Activated B cell treated with CpG ODN at 0.5 μM for 24 hours (primary cell): ENCODE measurements around the gene TEKTIP1. TPM values are rescaled to one million over a fixed set of nuclear protein-coding genes. Genes with fewer than 3 reads are reported as not detected.
"Not testable (repeated sequence)": the region's sequence is repeated elsewhere in the genome, so short reads cannot be mapped to it uniquely, and the experiment has no call there.

ENCODE experiments used
- ATAC-seq: fragments of 200-7000 bp; cut with Tn5 transposase; one replicate; pipeline ENCODE4 v1.10.0; 2021; ENCODE audit warnings: low read depth, mild to moderate bottlenecking, moderate library complexity
- CTCF ChIA-PET: fragments of 350-600 bp; sonication (Branson Sonifier 250); formaldehyde crosslinking; loops from one replicate; lab custom pipeline; 2021; ENCODE audit warnings: antibody characterized with exemption; lab: Charles Lee
- POLR2A ChIA-PET: fragments of 350-600 bp; sonication (Branson Sonifier 250); formaldehyde crosslinking; loops from one replicate; lab custom pipeline; 2021; ENCODE audit warnings: antibody characterized with exemption; lab: Charles Lee
- DNase-seq: peaks from one replicate; pipeline ENCODE4 v3.0.0; 2022
- H3K27ac Mint-ChIP-seq: one replicate; pipeline ENCODE4 v1.8.0; 2020; ENCODE audit warnings: mixed read lengths
- H3K27me3 Mint-ChIP-seq: one replicate; pipeline ENCODE4 v1.8.0; 2021; ENCODE audit warnings: mixed read lengths
- H3K36me3 Mint-ChIP-seq: one replicate; pipeline ENCODE4 v1.8.0; 2021; ENCODE audit warnings: low read depth, mixed read lengths
- H3K4me1 Mint-ChIP-seq: one replicate; pipeline ENCODE4 v1.8.0; 2021; ENCODE audit warnings: mixed read lengths
- H3K4me3 Mint-ChIP-seq: one replicate; pipeline ENCODE4 v1.8.0; 2020; ENCODE audit warnings: mild to moderate bottlenecking, mixed read lengths
- H3K9me3 Mint-ChIP-seq: one replicate; pipeline ENCODE4 v1.8.0; 2020; ENCODE audit warnings: mixed read lengths
- intact Hi-C: fragments of 100-400 bp; cut with micrococcal nuclease; formaldehyde crosslinking; loops from one replicate; pipeline ENCODE4 v1.15.1; 2024
- total RNA-seq: library from RNA; stranded (reverse); gene quantifications from 2 replicates; pipeline ENCODE4 v1.2.3, GENCODE V29; 2022
- TF ChIP-seq, protein P1 (sequence below): fragments of 200-600 bp; IDR thresholded peaks from one replicate; pipeline ENCODE4 v1.8.0; 2022; ENCODE audit warnings: antibody characterized with exemption, mild to moderate bottlenecking

TEKTIP1 gene
- total RNA-seq, 1 donor from 2014 or later: 7.1 TPM

DNA sequence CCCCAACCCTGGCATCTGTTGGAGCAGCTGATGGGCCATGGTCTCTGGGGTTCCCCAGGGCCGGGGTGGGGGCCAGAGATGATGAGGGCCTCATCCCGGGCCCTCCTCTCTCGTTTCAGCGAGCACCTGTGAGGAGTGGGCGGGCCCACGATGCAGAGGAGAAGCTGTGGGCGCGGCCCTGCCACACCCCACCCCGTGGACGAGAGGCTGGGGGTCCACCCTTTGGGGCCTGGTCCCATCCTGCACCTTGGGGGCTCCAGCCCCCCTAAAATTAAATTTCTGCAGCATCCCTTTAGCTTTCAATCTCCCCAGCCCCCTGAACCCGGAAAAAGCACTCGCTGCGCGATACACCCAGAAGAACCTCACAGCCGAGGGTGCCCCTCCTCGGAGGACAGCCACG is 39.4 kb downstream of the TEKTIP1 start:
- CTCF ChIA-PET: no interaction called here
- Mint-ChIP-seq H3K27ac (no peak overlapping the region), H3K36me3 (peaks cover 11% of the 10 kb centered on the region), H3K9me3 (no peaks in the 10 kb centered on the region), H3K4me1 (peaks cover 8% of the 10 kb centered on the region), H3K4me3 (no peak overlapping the region), H3K27me3 (peaks cover 2% of the 10 kb centered on the region)
- TF ChIP-seq, protein P1, sequence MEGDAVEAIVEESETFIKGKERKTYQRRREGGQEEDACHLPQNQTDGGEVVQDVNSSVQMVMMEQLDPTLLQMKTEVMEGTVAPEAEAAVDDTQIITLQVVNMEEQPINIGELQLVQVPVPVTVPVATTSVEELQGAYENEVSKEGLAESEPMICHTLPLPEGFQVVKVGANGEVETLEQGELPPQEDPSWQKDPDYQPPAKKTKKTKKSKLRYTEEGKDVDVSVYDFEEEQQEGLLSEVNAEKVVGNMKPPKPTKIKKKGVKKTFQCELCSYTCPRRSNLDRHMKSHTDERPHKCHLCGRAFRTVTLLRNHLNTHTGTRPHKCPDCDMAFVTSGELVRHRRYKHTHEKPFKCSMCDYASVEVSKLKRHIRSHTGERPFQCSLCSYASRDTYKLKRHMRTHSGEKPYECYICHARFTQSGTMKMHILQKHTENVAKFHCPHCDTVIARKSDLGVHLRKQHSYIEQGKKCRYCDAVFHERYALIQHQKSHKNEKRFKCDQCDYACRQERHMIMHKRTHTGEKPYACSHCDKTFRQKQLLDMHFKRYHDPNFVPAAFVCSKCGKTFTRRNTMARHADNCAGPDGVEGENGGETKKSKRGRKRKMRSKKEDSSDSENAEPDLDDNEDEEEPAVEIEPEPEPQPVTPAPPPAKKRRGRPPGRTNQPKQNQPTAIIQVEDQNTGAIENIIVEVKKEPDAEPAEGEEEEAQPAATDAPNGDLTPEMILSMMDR: no peak
- POLR2A ChIA-PET: no interaction called here
- ATAC-seq (no peak), DNase-seq (no peak)
- intact Hi-C loops: loop anchor here (10.0 kb wide), 1 partner anchor 394 kb away; the partner anchor contains the start of gene NCLN

DNA sequence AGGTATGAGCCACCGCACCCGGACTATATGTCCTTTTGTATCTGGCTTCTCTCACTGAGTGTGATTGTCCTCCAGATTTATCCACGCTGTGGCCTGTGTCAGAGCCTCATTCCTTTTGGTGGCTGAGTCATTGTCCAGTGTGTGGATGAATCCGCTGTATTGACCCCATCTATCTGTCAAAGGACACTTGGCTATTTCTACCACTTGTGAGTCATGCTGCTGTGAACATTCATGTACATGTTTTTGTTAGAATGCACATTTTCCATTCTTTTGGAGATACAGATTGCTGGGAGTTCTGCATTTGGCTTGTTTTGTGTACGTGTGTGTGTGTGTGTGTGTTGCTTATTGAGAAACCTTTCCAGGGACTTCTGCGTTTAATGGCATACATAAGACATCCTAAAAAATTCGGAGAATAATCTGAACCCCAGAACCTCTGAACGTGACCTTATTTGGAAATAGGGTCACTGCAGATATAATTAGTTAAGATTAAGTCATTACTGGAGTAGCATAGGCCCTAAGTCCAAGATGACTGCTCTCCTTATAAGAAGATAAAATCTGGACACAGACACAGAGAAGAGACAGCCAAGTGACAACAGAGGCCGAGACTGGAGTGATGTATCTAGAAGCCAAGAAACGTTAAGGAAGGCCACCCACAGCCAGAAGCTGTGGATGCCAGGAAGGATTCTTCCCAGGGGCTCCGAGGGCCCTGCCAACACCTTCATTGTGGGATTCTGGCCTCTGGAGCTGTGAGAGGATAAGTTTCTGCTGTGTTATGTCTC is 41.4 kb downstream of the TEKTIP1 start:
- peaks cover 1% of the 10 kb centered on the region for H3K4me1 Mint-ChIP-seq
- no peak for ATAC-seq
- no peaks in the 10 kb centered on the region for H3K9me3 Mint-ChIP-seq
- ChIA-PET CTCF (no interaction called here), POLR2A (no interaction called here)
- H3K36me3 Mint-ChIP-seq: peaks cover 5% of the 10 kb centered on the region
- no peak overlapping the region for H3K27ac Mint-ChIP-seq
- intact Hi-C loops: no loop called here
- H3K4me3 Mint-ChIP-seq: no peak overlapping the region
- TF ChIP-seq, protein P1: no peak
- peaks cover 2% of the 10 kb centered on the region for H3K27me3 Mint-ChIP-seq
- DNase-seq: no peak

DNA sequence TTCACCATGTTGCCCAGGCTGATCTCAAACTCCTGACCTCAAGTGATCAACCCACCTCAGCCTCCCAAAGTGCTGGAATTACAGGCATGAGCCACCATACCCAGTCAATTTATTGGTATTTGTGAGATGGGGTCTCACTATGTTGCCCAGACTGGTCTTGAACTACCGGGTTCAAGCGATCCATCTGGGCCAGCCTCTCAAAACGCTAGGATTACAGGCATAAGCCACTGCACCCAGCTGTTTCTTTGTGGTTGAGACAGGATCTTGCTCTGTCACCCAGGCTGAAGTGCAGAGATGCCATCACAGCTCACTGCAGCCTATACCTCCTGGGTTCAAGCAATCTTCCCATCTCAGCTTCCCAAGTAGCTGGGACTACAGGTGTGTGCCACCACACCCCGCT is 42.8 kb downstream of the TEKTIP1 start:
- H3K4me3 Mint-ChIP-seq, DNase-seq, H3K36me3 Mint-ChIP-seq, intact Hi-C loops, H3K27ac Mint-ChIP-seq, CTCF ChIA-PET, H3K4me1 Mint-ChIP-seq, H3K27me3 Mint-ChIP-seq, ATAC-seq, POLR2A ChIA-PET, H3K9me3 Mint-ChIP-seq: not testable (repeated sequence)

DNA sequence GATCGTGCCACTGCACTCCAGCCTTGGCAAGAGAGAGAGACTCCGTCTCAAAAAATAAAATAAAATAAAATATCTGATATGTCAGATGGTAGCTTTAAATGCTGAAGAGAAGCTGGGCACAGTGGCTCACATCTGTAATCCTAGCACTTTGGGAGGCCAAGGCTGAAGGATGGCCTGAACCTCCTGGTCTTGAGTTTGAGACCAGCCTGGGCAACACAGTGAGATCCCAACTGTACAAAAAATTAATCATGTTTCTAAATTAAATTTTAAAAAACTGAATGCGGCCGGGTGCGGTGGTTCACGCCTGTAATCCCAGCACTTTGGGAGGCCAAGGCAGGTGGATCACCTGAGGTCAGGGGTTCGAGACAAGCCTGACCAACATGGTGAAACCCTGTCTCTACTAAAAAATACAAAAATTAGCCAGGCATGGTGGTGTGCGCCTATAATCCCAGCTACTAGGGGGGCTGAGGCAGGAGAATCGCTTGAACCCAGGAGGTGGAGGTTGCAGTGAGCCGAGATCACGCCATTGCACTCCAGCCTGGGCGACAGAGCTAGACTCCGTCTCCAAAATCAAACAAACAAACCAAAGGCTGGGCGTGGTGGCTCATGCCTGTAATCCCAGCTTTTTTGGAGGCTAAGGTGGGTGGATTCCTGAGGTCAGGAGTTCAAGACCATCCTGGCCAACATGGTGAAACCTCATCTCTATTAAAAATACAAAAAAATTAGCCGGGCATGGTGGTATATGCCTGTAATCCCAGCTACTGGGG is 45.2 kb downstream of the TEKTIP1 start:
- H3K9me3 Mint-ChIP-seq, H3K27ac Mint-ChIP-seq: not testable (repeated sequence)

DNA sequence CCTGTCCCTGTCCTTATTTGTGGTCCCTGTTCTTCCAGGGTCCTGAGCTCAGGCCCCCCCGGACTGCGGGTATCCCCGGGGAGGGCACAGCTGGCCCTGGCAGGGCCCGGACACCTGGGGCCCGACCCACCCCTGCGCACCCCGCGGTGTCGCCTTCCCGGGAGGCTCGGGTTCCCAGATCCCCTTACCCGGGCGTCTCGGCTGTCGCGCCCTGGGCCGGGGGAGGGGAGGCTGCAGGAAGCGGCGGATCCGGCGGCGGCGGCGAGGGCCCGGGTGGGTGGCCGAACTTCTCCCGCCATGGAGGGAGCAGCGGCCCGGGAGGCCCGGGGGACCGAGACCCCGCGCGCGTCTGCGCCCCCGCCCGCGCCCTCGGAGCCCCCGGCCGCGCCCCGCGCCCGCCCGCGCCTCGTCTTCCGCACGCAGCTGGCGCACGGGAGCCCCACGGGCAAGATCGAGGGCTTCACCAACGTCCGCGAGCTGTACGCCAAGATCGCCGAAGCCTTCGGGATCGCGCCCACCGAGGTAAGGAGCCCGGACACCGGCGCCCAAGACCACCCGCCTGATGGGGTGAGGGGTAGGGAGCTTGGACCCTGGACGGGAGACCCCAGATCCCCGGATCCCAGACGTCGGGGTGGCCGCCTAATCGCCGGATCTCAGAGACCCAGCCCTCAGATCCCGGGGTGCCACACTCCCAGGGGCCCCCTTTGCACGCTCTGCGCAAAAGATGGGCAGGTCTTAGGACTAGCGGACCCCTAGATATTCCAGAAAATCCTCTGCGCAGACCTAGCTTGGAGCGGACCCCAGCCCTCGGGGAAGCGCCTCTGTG is 46.5 kb downstream of the TEKTIP1 start, which contains the start of gene GIPC3:
Gene GIPC3 (plus strand): TSS at position 178 of the 826 bp plus-strand sequence. CDS start 120 bp downstream, at position 298.
- no peak within 1 kb of the TSS for H3K27ac Mint-ChIP-seq
- ChIA-PET POLR2A (no interaction called here), CTCF (interaction anchor here (1.1 to 3.1 kb wide), 5 partner anchors 28 to 121 kb away, joined by 3 to 15 read pairs (median 3); partner anchors contain the start of gene MFSD12)
- intact Hi-C loops: loop anchor here (1.0 kb wide), 2 partner anchors 33 to 121 kb away; no protein-coding TSS in a partner anchor
- no peaks in the 10 kb centered on the region for H3K36me3 Mint-ChIP-seq
- H3K4me3 Mint-ChIP-seq: peak within 1 kb of the TSS; percentile 48
- no peaks in the 10 kb centered on the region for H3K9me3 Mint-ChIP-seq
- peak; percentile 26 for DNase-seq
- H3K4me1 Mint-ChIP-seq: no peaks in the 10 kb centered on the region
- TF ChIP-seq, protein P1: no peak
- peak; percentile 25 for ATAC-seq
- H3K27me3 Mint-ChIP-seq: peaks cover 2% of the 10 kb centered on the region

More for the DNA sequence above, 45.2 kb downstream of the TEKTIP1 start:
- H3K4me3 Mint-ChIP-seq, ATAC-seq, H3K4me1 Mint-ChIP-seq, H3K27me3 Mint-ChIP-seq, H3K36me3 Mint-ChIP-seq, DNase-seq, intact Hi-C loops: not testable (repeated sequence)
- ChIA-PET CTCF (interaction anchor here (1.2 to 3.1 kb wide), 2 partner anchors 27 to 39 kb away, joined by 3 to 15 read pairs; partner anchors contain the start of gene MFSD12), POLR2A (interaction anchor here (0.6 kb wide), 1 partner anchor 23 kb away, joined by 4 read pairs; no protein-coding TSS in a partner anchor)
